Measurements from ENCODE around the gene RBKS. TPM values are rescaled to one million over a fixed set of nuclear protein-coding genes. Genes with fewer than 3 reads are reported as not detected.

The RBKS gene
- total RNA-seq, 1 experiment from 2014 or later, result 4.5 TPM

Other genes starting within 250 kb of the RBKS start
- 29.3 and 33.0 TPM in 2 replicates for gene SUPT7L, start 226.8 kb downstream of the RBKS start, total RNA-seq (2021)
- 18.5 and 22.7 TPM in 2 replicates for gene SLC4A1AP, start 226.5 kb downstream of the RBKS start, total RNA-seq (2021)
- 81.9 and 86.3 TPM in 2 replicates for gene MRPL33, start 118.7 kb downstream of the RBKS start, total RNA-seq (2021)
- gene BABAM2, start 342 bp upstream of the RBKS start, total RNA-seq (2021), result 45.9 and 46.1 TPM in 2 replicates

Data from PC-9 (cell line).